ENCODE data around the gene PAMR1. TPM values are rescaled to one million over a fixed set of nuclear protein-coding genes. Genes with fewer than 3 reads are reported as not detected.

Gene PAMR1
- total and polyA plus RNA-seq, 10 of the 15 experiments (the other 5 are each of a cell fraction or from before 2014, with no cell fraction given): 0.04 TPM; not detected in 9

- DNase-seq (ENCODE audit: low read depth, low spot score) (no peak), ATAC-seq (no peak), FAIRE-seq (no peak)
- Histone ChIP-seq H3K4me1 (ENCODE audit: control insufficient read depth, insufficient read depth, low read length) (no peaks in the 10 kb centered on the region), H3K4me2 (ENCODE audit: control insufficient read depth, insufficient read depth) (no peak overlapping the region), H3K27ac (ENCODE audit: control insufficient read depth, insufficient read depth) (no peak overlapping the region), H4K20me1 (ENCODE audit: control insufficient read depth, insufficient read depth) (no peaks in the 10 kb centered on the region), H3K4me3 (no peak overlapping the region), H2AFZ (ENCODE audit: control insufficient read depth, low read depth, low read length) (no peak overlapping the region), H3K9ac (ENCODE audit: control insufficient read depth, insufficient read depth, low read length) (no peak overlapping the region), H3K36me3 (ENCODE audit: control insufficient read depth in 2 of 2, insufficient read depth in 2 of 2, low read length in 1 of 2) (no peaks in the 10 kb centered on the region), H3K9me3 (replicated peaks; ENCODE audit: control insufficient read depth, insufficient read depth, low read length) (no peaks in the 10 kb centered on the region; the same call in 1 of the 3 replicates), H3K27me3 (replicated peaks in 1 of 2; ENCODE audit: control insufficient read depth in 2 of 2, insufficient read depth in 2 of 2, low read length in 1 of 2) (no peaks in the 10 kb centered on the region; a peak in 1 of 4 replicates), H3K79me2 (ENCODE audit: control insufficient read depth, insufficient read depth, low read length) (no peaks in the 10 kb centered on the region)
- ChIA-PET RAD21 (ENCODE audit: unreplicated experiment) (interaction anchor here (1.0 to 2.2 kb wide), 4 partner anchors 12 to 898 kb away, joined by 4 to 6 read pairs (median 4); no protein-coding TSS in a partner anchor), CTCF (interaction anchor here (0.7 to 3.1 kb wide), 14 partner anchors 8 to 899 kb away, joined by 3 to 14 read pairs (median 4); no protein-coding TSS in a partner anchor), SMC1A (ENCODE audit: uncharacterized antibody, unreplicated experiment) (interaction anchor here (1.0 to 1.2 kb wide), 2 partner anchors 68 to 559 kb away, joined by 3 to 9 read pairs; no protein-coding TSS in a partner anchor), POLR2A (no interaction called here)
- in situ Hi-C loops (cut with MboI): no loop called here
- BruUV-seq (replicated peaks): no TSS peak
- intact Hi-C loops (cut with micrococcal nuclease; ENCODE audit: unreplicated experiment): no loop called here
- 53% methylated on average over 6 of the region's 6 CpGs for WGBS (ENCODE audit: insufficient coverage, insufficient replicate concordance, low lambda C conversion rate, missing lambda C conversion rate)
- TF ChIP-seq RBBP5 (conservative IDR thresholded peaks at IDR 0.05) (no peak), STAT1 (conservative IDR thresholded peaks at IDR 0.05) (no peak), ZBTB11 (CRISPR knock-in tag; IDR thresholded peaks at IDR 0.05) (no peak), EED (IDR thresholded peaks at IDR 0.05; ENCODE audit: low read depth) (no peak), ETV6 (conservative IDR thresholded peaks at IDR 0.05 in 1 of 2, IDR thresholded peaks at IDR 0.05 in 1 of 2; ENCODE audit: borderline replicate concordance in 1 of 2, low read depth in 1 of 2) (no peak), RELB (IDR thresholded peaks at IDR 0.05; ENCODE audit: low read depth) (no peak), BCLAF1 (IDR thresholded peaks at IDR 0.05) (no peak), PAX8 (IDR thresholded peaks at IDR 0.05) (no peak), FOS (IDR thresholded peaks at IDR 0.05; ENCODE audit: borderline replicate concordance, extremely low read depth, insufficient read length) (no peak)
- TF ChIP-seq, protein P1, sequence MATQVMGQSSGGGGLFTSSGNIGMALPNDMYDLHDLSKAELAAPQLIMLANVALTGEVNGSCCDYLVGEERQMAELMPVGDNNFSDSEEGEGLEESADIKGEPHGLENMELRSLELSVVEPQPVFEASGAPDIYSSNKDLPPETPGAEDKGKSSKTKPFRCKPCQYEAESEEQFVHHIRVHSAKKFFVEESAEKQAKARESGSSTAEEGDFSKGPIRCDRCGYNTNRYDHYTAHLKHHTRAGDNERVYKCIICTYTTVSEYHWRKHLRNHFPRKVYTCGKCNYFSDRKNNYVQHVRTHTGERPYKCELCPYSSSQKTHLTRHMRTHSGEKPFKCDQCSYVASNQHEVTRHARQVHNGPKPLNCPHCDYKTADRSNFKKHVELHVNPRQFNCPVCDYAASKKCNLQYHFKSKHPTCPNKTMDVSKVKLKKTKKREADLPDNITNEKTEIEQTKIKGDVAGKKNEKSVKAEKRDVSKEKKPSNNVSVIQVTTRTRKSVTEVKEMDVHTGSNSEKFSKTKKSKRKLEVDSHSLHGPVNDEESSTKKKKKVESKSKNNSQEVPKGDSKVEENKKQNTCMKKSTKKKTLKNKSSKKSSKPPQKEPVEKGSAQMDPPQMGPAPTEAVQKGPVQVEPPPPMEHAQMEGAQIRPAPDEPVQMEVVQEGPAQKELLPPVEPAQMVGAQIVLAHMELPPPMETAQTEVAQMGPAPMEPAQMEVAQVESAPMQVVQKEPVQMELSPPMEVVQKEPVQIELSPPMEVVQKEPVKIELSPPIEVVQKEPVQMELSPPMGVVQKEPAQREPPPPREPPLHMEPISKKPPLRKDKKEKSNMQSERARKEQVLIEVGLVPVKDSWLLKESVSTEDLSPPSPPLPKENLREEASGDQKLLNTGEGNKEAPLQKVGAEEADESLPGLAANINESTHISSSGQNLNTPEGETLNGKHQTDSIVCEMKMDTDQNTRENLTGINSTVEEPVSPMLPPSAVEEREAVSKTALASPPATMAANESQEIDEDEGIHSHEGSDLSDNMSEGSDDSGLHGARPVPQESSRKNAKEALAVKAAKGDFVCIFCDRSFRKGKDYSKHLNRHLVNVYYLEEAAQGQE (IDR thresholded peaks at IDR 0.05; ENCODE audit: low read depth, low read length): no peak
These were observed 41.0 kb downstream of the PAMR1 start for GRCh38 chr11:35484435-35484834.
